NCI-H2227 (cell line): ENCODE data around the gene CD300E.
"Not testable (repeated sequence)": the region's sequence is repeated elsewhere in the genome, so short reads cannot be mapped to it uniquely, and the experiment has no call there.

Experiments
- DNase-seq: peaks from one replicate; lab custom pipeline; 2025; ENCODE audit not compliant: unreplicated experiment; lab: John Stamatoyannopoulos, UW

The CD300E gene

DNA sequence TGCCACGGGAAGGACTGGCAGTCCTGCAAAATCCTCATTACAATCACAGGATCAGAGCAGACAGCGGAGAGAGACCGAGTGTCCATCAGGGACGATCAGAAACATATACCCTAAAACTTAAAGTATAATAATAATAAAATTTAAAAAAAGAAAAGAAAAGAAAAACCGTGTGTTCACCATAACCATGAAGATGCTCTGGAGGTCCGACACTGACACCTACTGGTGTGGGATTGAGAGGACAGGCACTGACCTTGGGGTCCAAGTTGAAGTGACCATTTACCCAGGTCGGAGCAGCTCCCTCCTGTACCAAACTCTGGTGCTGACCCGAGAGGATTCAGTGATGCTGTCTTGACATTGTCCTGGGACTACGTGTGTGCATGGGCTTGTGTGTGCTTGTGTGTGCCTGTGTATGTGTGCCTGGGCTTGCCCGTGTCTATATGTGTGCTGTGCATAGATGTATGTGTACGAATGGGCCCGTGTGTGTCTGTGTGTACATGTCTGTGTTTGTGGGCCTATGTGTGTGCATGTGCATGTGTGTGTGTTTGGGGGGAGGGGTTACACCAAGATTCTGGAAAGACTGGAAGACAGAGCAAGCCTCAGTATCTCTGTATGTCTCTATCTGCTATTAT is 21.5 kb downstream of the CD300E start:
- DNase-seq = peak; percentile 19

DNA sequence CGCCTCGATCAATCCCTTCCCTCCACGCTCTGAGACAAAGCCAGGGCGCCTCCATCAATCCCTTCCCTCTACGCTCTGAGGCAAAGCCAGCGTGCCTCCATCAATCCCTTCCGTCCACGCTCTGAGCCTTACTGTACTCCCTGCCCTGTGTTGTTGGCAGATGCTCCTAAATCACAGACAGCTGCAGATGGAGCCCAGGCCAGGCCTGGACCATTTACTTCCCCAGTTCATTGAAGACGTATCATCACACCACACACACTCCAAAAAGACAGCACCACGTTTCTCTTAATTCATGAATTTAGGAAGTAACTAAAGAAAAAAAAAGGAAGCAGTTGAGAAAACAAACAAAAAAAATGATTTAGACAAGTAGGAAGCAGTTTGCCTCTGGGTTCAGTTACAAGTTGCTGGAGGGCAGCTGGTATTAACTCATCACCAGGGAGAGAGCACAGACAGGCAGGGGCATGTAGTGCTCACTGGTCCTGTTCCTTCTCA is 24.0 kb downstream of the CD300E start:
- DNase-seq = no peak

DNA sequence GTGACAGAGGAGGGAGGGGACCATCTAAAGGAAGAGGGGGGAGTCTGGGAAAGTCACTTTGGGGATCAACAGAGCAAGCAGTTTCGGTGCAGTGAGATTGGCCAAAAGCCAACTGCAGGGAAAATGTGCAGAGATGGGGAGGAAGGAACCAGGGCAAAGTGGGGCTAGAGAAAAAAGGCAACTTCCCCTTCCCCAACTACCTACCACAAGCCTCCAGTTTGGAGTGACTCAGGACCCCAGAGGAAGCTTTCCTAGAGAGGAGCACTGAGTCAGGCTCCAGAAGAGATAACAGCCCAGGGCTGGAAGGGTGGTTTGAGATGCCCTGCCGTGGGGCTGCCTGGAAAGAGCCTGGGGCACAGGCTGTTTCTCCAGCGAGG is 24.5 kb downstream of the CD300E start:
- DNase-seq = no peak

GRCh38 chr17:74598346-74599022 is 25.1 kb downstream of the CD300E start:
- no peak for DNase-seq

DNA sequence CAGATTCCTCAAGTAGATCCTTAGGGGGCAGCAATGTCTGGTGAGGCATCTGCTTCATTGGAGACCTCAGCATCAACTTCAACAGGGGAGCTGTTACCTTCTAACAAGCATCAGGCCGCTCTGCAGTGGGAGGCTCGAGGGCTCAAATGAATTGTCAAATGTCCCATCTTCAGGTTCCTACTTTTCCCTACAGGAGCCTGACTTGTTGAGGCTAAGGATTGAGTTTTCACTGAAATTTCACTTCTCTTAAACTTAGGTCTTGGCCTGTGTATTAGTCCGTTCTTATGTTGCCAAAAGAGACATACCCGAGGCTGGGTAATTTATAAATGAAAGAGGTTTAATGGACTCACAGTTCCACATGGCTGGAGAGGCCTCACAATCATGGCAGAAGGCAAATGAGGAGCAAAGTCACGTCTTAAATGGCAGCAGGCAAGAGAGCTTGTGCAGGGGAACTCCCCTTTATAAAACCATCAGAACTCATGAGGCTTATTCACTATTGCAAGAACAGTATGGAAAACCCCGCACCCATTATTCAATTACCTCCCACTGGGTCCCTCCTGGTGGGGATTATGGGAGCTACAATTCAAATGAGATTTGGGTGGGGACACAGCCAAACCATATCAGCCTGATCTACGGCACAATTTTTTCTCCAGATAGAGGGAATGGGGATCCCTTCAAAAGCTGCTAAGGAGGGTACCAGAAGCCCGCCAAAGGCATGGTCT is 26.3 kb downstream of the CD300E start:
- DNase-seq = no peak

GRCh38 chr17:74595037-74595750 is 28.3 kb downstream of the CD300E start:
- DNase-seq = no peak

DNA sequence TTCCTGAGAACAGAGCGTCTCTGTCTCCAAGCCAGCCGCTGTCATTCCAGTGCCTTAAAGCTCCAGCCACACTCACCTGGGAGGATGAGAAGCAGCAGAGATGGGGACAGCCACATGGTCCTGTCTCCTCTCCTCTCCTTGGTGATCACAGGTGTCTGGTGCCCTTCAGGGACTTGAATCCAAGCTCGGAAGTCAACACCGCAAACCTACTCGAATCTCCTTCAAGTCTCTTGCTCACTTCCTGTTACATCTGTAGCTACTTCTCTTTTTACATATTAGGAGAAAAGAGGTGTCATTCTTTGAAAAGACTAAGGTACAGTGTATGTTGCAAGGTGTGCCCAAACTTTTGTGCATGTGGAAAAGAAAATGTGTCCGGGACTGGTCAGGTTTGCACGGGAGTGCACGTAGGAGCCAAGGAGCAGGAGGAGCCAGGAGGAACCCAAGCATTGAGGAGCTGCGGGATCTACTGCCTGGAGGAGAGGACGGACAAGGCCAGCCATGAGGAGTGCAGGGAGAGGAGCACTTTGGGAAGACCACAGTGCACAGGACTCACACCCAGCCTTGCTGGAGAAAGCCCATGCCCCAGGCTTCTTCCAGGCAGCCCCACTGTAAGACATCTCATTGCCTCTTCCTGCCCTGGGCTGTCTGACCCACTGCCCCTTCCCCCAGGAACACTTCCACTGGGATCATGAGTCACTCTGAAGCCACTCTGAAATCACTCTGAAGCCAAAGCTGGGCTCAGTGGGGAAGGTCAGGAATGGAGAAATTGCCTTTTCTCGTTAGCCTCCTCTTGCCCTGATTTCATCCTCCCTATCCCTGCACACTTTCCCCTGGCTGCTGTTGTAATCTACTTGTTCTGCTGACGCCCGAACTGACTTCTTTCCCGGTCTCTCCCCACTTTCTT is 31.2 kb downstream of the CD300E start, which contains the start of gene CD300LD:
CD300LD (minus strand) TSS at position 197 of the 904 bp plus-strand sequence; CDS start at position 116, 81 bp downstream.
- no peak for DNase-seq

DNA sequence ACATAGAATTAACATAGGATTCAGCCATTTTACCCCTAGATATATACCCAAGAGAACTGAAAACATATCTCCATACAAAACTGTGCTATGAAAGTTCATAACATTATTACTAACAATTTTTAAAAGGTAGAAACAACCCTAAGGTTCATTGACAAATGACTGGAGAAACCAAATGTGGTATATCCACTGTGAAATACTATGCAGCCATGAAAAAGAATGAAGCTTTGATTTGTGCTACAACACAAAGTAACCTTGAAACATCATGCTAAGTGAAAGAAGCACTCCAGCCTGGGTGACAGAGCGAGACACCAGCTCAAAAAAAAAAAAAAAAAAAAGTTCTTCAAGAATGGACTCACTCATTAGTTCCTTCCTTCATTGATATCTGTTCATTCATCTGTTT is 32.0 kb downstream of the CD300E start:
- no peak for DNase-seq

DNA sequence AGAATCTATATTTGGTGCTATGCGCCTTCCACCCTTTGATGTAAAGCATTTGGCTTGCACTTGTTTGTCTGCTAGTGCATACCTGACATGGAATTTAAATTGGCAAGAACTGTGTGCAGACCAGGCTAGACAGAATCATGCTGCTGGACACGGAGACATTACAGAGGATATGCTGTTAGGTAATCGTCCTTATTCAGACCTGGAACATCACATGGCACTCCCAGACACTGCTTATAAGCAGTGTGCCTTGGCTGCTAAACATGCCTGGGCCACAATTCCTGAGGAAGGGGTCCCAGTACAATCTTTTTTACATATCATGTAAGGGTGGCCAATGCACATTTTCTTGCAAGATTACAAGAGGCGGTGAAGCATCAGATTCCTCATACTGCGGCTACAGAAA is 37.8 kb downstream of the CD300E start:
- no peak for DNase-seq

- no peak for DNase-seq
Measured at GRCh38 chr17:74584292-74585060, 39.1 kb downstream of the CD300E start.

GRCh38 chr17:74582633-74583032 is 40.9 kb downstream of the CD300E start:
- no peak for DNase-seq

DNA sequence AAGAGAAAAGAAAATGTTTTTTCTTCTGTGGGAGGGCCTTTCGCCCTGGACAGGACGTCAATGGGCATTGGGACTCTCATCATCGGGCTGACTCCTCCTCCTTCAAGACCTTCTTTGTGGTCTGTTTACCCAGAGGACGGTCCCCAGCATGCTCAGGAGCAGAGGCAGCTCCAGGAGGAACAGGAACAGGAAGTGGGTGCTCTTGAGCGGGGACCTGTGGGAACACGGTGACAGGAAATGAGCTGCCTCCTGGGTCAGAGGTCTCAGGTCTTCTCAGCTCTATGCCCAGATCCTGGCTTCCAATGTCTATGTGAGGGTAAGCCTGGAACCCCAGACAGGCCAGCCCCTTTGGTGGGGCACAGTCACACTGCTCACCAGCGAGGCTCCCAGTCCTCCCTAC is 43.6 kb downstream of the CD300E start:
- DNase-seq = no peak

GRCh38 chr17:74578979-74579378 is 44.6 kb downstream of the CD300E start:
- no peak for DNase-seq

DNA sequence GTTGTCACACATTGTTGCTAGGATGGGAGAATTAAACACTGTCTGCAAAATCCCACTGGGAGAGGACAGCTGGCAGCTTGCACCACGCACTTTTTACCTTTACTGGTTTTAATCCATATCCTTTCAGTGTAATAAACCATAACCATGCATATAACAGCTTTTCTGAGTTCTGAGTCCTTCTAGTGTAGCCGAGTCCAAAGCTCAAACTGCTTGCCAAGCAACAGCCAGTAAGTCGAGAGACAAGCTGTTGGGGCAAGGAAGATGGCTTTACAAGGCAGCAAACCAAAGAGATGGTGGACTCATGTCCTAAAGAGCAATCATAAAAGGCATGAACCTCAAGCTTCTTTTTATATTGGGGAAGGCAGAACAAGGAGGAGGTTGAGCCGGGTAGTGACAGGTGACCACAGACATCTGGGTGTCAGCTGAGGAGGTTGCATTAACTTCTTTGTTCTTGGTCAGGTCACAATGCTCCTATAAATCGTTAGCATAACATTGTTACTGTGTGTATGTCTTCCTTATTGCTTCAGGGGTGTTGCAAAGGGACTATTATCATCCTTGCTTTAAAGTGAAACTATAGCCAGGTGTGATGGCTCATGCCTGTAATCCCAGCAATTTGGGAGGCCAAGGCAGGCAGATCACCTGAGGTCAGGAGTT is 48.9 kb downstream of the CD300E start:
- no peak for DNase-seq

GRCh38 chr17:74573635-74574034 is 49.9 kb downstream of the CD300E start:
- not testable (repeated sequence) for DNase-seq

DNA sequence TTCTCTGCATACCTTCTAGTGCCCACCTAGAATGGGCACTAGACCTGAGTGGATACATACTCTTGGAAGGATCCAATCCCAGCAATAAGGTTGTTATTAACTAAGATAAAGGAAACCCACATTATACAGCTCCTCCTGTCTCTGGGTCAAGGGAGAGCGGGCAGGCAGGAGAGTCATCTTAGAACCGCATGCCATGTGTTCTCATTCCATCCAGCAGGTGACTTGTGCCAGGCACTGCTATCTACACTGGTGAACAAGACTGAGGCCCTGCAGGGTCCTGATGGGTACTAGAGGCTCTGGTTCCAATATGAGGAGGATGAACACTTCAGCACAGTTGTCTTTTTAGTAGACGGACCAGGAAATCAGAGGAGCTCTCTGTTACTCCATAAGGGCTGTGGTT is 50.4 kb downstream of the CD300E start:
- DNase-seq = no peak

DNA sequence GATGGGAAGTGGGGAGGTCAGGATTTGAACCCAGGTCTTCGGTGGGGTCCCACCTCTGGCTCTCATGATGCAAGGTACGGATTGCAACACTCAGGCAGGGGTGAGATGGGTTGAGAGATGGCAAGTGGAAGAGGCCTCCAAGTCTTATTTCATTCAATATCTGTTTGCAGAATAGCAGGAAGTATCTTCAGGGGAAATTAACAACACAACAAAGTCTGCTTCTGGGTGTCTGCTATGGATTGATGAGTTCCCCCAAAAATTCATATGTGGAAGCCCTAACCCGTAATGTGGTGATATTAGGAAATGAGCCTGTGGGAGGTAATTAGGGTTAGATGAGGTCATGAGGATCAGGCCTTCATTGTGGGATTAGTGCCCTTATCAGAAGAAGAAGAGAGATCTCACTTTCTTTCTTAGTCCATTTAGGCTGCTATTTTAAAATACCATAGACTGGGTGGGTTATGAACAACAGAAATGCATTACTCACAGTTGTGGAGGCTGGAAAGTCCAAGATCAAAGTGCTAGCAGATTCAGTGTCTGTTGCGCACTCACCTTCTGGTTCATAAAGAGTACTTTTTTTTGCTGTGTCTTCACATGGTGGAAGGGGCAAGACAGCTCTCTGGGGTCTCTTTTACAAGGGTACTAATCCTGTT is 51.8 kb downstream of the CD300E start:
- no peak for DNase-seq
